K562 (cell line): ENCODE data around the gene RIPOR1. TPM values are rescaled to one million over a fixed set of nuclear protein-coding genes. Genes with fewer than 3 reads are reported as not detected.

Experiments
- CSDE1 ChIP-seq, 2 experiments: fragments of 450-650 bp; IDR thresholded peaks; 2 replicates each; pipeline ENCODE4 v1.6.1; 2016; ENCODE audit warnings: mild to moderate bottlenecking in 1 of 2
- CXXC5 ChIP-seq: fragments of 250-450 bp; sonication (Bioruptor Pico); IDR thresholded peaks from 2 replicates; pipeline ENCODE4 v1.8.0; 2022; ENCODE audit warnings: inconsistent platforms, mild to moderate bottlenecking, moderate library complexity
- GTF2E2 ChIP-seq: fragments of 200-800 bp; sonication (Bioruptor generic); IDR thresholded peaks from 2 replicates; pipeline ENCODE4 v1.6.1; 2016; ENCODE audit warnings: missing genetic modification characterization, missing compliant biosample characterization
- KDM1A ChIP-seq, 2 experiments: fragments of 450-650 bp; IDR thresholded peaks; 2 replicates each; pipeline ENCODE4 v1.6.1; 2016; ENCODE audit warnings: mild to moderate bottlenecking in 2 of 2
- MCM2 ChIP-seq: fragments of 450-650 bp; IDR thresholded peaks from 2 replicates; pipeline ENCODE4 v1.6.1; 2017; ENCODE audit warnings: low read depth, mild to moderate bottlenecking
- NFE2 ChIP-seq: IDR thresholded peaks from 2 replicates; pipeline ENCODE4 v1.6.1; 2014; ENCODE audit warnings: antibody characterized with exemption, low read depth
- RAD51 ChIP-seq: fragments of 450-650 bp; IDR thresholded peaks from 2 replicates; pipeline ENCODE4 v1.7.1; 2016; ENCODE audit warnings: low read depth, mild to moderate bottlenecking, borderline replicate concordance
- YY1 ChIP-seq, 3 experiments: IDR thresholded peaks; 2 replicates each; pipeline ENCODE4 v1.6.1; 2011; ENCODE audit warnings: low read length in 2 of 3, mild to moderate bottlenecking in 2 of 3, moderate library complexity in 2 of 3, borderline replicate concordance in 1 of 3, control low read depth in 1 of 3, low read depth in 1 of 3; ENCODE audit not compliant: insufficient read depth in 3 of 3, insufficient replicate concordance in 2 of 3, control insufficient read depth in 1 of 3, insufficient read length in 1 of 3; ENCODE audit errors: extremely low read depth in 1 of 3
- ZNF134 ChIP-seq: fragments of 250-450 bp; sonication (Bioruptor Pico); conservative IDR thresholded peaks from 2 replicates; pipeline ENCODE4 v1.4.0; 2020
- ZNF184 ChIP-seq: sonication (generic); formaldehyde crosslinking; IDR thresholded peaks from 2 replicates; pipeline ENCODE4 v1.5.0; 2020; ENCODE audit warnings: missing genetic modification reagents
- polyA plus RNA-seq, 8 experiments: library from polyadenylated mRNA; depleted of rRNA in 4 of 8; stranded (reverse) in 5 of 8; unstranded in 3 of 8; fragments of >200 nt; fragmentation: Nextera tagmentation in 2 of 8; fragmentation: Illumina TruSeq in 1 of 8; extraction: Ambion mirVana in 2 of 8; extraction: Trizol in 1 of 8; gene quantifications; 2 replicates each; pipeline versions ENCODE4 v1.2.1 to v1.2.3, GENCODE V29; 2011 to 2014; ENCODE audit warnings: inconsistent platforms in 1 of 8, missing spikeins in 1 of 8
- total RNA-seq, 7 experiments: library from RNA; depleted of rRNA in 6 of 7; stranded (reverse); fragments of >200 nt in 6 of 7; fragmentation: Illumina TruSeq in 2 of 7; extraction: Trizol in 2 of 7; gene quantifications; 2 replicates each; pipeline versions ENCODE4 v1.2.1 to v1.2.3, GENCODE V29; 2011 to 2021; ENCODE audit warnings: low replicate concordance in 1 of 7
- TF ChIP-seq, protein P1 (sequence below): sonication (generic); formaldehyde crosslinking; IDR thresholded peaks from 2 replicates; pipeline ENCODE4 v1.8.1; 2023; ENCODE audit warnings: mild to moderate bottlenecking, missing genetic modification reagents
- TF ChIP-seq, protein P2 (sequence below): fragments of 450-650 bp; formaldehyde crosslinking; IDR thresholded peaks from 2 replicates; pipeline ENCODE4 v1.4.0; 2020; ENCODE audit warnings: mild to moderate bottlenecking, mixed read lengths
- TF ChIP-seq, protein P3 (sequence below): sonication (generic); formaldehyde crosslinking; IDR thresholded peaks from 2 replicates; pipeline ENCODE4 v1.9.0; 2022; ENCODE audit warnings: mild to moderate bottlenecking, missing genetic modification reagents
- TF ChIP-seq, protein P4 (sequence below): fragments of 200-800 bp; sonication (Bioruptor generic); IDR thresholded peaks from 2 replicates; pipeline ENCODE4 v1.6.1; 2017; ENCODE audit warnings: missing genetic modification characterization, missing compliant biosample characterization
- TF ChIP-seq, protein P5 (sequence below): fragments of 450-650 bp; formaldehyde crosslinking; conservative IDR thresholded peaks from 2 replicates; pipeline ENCODE4 v1.4.0; 2022; ENCODE audit warnings: mild to moderate bottlenecking, missing genetic modification characterization
- TF ChIP-seq, protein P6 (sequence below): fragments of 250-450 bp; sonication (Bioruptor Pico); IDR thresholded peaks from 2 replicates; pipeline ENCODE4 v1.8.0; 2021; ENCODE audit warnings: moderate library complexity, mild to moderate bottlenecking, inconsistent platforms

RIPOR1 gene
- total and polyA plus RNA-seq, 9 of the 15 experiments (the other 6 are each of a cell fraction or from before 2014, with no cell fraction given), result 0.36 to 31.1 (median 3.0) TPM

DNA sequence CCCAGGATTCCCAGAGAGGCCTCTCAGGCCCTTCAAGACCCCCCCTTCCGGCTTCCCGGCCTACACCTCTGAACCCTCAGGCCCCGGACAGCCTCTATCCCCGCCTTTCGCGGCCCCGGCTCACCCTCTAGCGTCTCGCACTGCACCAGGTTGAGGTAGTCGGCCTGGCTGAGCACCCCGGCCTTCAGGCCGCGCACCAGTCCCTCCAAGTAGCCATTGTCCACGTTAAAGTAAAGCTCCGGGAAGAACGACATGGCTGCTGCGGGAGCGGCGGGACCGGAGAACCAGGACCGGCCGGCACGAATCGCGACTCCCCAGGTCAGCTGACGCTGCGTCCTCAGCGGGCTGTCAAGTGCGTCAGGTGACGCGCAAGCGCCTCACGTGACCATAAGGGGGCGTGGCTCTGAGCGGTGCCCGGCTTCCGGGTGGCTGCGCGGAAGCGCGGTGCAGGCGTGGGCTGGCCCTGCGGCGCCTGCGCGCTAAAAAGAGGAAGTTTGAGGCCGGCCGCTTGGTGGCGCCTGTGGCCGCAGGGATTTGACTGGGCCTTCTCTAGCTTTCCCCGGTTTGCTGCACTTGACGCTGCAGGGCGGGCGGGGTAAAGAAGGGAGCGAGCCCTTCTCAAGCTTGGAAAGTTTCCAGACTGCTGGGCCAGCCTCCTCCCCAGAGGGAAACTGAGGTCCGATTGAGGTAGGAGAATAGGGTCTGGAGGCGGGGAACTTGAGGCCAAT lies 47.6 kb upstream of the RIPOR1 start, which contains the start of gene ATP6V0D1 (continued):
- TF ChIP-seq, protein P1, sequence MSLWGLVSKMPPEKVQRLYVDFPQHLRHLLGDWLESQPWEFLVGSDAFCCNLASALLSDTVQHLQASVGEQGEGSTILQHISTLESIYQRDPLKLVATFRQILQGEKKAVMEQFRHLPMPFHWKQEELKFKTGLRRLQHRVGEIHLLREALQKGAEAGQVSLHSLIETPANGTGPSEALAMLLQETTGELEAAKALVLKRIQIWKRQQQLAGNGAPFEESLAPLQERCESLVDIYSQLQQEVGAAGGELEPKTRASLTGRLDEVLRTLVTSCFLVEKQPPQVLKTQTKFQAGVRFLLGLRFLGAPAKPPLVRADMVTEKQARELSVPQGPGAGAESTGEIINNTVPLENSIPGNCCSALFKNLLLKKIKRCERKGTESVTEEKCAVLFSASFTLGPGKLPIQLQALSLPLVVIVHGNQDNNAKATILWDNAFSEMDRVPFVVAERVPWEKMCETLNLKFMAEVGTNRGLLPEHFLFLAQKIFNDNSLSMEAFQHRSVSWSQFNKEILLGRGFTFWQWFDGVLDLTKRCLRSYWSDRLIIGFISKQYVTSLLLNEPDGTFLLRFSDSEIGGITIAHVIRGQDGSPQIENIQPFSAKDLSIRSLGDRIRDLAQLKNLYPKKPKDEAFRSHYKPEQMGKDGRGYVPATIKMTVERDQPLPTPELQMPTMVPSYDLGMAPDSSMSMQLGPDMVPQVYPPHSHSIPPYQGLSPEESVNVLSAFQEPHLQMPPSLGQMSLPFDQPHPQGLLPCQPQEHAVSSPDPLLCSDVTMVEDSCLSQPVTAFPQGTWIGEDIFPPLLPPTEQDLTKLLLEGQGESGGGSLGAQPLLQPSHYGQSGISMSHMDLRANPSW (CRISPR knock-in tag), result no peak
- TF ChIP-seq, protein P2, sequence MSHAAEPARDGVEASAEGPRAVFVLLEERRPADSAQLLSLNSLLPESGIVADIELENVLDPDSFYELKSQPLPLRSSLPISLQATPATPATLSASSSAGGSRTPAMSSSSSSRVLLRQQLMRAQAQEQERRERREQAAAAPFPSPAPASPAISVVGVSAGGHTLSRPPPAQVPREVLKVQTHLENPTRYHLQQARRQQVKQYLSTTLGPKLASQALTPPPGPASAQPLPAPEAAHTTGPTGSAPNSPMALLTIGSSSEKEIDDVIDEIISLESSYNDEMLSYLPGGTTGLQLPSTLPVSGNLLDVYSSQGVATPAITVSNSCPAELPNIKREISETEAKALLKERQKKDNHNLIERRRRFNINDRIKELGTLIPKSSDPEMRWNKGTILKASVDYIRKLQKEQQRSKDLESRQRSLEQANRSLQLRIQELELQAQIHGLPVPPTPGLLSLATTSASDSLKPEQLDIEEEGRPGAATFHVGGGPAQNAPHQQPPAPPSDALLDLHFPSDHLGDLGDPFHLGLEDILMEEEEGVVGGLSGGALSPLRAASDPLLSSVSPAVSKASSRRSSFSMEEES (CRISPR knock-in tag), result peak; percentile 99
- TF ChIP-seq KDM1A (IDR thresholded peaks at IDR 0.05) (no peak), MCM2 (no peak), ZNF134 (CRISPR knock-in tag) (no peak), ZNF184 (CRISPR knock-in tag) (no peak), NFE2 (no peak; the same call in 1 of the 2 replicates), YY1 (IDR thresholded peaks at IDR 0.05; ENCODE audit: borderline replicate concordance in 1 of 3, control insufficient read depth in 1 of 3, extremely low read depth in 1 of 3, insufficient read depth in 3 of 3, insufficient read length in 1 of 3, insufficient replicate concordance in 2 of 3, low read depth in 1 of 3, low read length in 2 of 3) (peak in 2 of 3 experiments; percentile 42 to 61), GTF2E2 (tag) (no peak; the same call in 1 of the 2 replicates), CSDE1 (IDR thresholded peaks at IDR 0.05) (no peak), CXXC5 (CRISPR knock-in tag) (peak; percentile 100), RAD51 (peak; percentile 100)
- TF ChIP-seq, protein P3, sequence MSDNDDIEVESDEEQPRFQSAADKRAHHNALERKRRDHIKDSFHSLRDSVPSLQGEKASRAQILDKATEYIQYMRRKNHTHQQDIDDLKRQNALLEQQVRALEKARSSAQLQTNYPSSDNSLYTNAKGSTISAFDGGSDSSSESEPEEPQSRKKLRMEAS (CRISPR knock-in tag), result peak; percentile 96
- TF ChIP-seq, protein P4, sequence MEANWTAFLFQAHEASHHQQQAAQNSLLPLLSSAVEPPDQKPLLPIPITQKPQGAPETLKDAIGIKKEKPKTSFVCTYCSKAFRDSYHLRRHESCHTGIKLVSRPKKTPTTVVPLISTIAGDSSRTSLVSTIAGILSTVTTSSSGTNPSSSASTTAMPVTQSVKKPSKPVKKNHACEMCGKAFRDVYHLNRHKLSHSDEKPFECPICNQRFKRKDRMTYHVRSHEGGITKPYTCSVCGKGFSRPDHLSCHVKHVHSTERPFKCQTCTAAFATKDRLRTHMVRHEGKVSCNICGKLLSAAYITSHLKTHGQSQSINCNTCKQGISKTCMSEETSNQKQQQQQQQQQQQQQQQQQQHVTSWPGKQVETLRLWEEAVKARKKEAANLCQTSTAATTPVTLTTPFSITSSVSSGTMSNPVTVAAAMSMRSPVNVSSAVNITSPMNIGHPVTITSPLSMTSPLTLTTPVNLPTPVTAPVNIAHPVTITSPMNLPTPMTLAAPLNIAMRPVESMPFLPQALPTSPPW, result peak; percentile 68
- TF ChIP-seq, protein P5, sequence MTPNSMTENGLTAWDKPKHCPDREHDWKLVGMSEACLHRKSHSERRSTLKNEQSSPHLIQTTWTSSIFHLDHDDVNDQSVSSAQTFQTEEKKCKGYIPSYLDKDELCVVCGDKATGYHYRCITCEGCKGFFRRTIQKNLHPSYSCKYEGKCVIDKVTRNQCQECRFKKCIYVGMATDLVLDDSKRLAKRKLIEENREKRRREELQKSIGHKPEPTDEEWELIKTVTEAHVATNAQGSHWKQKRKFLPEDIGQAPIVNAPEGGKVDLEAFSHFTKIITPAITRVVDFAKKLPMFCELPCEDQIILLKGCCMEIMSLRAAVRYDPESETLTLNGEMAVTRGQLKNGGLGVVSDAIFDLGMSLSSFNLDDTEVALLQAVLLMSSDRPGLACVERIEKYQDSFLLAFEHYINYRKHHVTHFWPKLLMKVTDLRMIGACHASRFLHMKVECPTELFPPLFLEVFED (CRISPR knock-in tag), result 0 out of 2 replicates have a peak, but pooled peaks have one; percentile 60
- TF ChIP-seq, protein P6, sequence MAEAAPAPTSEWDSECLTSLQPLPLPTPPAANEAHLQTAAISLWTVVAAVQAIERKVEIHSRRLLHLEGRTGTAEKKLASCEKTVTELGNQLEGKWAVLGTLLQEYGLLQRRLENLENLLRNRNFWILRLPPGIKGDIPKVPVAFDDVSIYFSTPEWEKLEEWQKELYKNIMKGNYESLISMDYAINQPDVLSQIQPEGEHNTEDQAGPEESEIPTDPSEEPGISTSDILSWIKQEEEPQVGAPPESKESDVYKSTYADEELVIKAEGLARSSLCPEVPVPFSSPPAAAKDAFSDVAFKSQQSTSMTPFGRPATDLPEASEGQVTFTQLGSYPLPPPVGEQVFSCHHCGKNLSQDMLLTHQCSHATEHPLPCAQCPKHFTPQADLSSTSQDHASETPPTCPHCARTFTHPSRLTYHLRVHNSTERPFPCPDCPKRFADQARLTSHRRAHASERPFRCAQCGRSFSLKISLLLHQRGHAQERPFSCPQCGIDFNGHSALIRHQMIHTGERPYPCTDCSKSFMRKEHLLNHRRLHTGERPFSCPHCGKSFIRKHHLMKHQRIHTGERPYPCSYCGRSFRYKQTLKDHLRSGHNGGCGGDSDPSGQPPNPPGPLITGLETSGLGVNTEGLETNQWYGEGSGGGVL (CRISPR knock-in tag), result no peak
